A549 (cell line): Measurements from ENCODE around the gene CDK7. TPM values are rescaled to one million over a fixed set of nuclear protein-coding genes. Genes with fewer than 3 reads are reported as not detected.

Experiments
- ATAC-seq, 2 experiments: fragments of 200-7000 bp in 1 of 2; fragments of >200 bp in 1 of 2; cut with Nextera tagmentation in 1 of 2; cut with Tn5 transposase in 1 of 2; 3 replicates each; pipeline versions ENCODE4 v1.8.0 to v1.9.1; 2018 to 2020; ENCODE audit warnings: mild to moderate bottlenecking in 1 of 2, moderate library complexity in 1 of 2
- CTCF ChIA-PET: fragments of 300-600 bp; sonication (Branson Sonifier 250); formaldehyde crosslinking; extraction: SDS; loops from one replicate; lab custom pipeline; 2021; ENCODE audit warnings: antibody characterized with exemption, inconsistent platforms; lab: Yijun Ruan, JAX
- POLR2A ChIA-PET: fragments of 350-600 bp; formaldehyde crosslinking; extraction: SDS; loops from one replicate; lab custom pipeline; 2021; ENCODE audit warnings: antibody characterized with exemption, inconsistent platforms; lab: Yijun Ruan, JAX
- DNase-seq, 2 experiments: peaks; one replicate each; pipeline versions ENCODE4 v3.0.0 to v3.0.0-alpha.2; 2011 to 2016; ENCODE audit warnings: low read depth in 1 of 2, low spot score in 1 of 2
- FAIRE-seq: peaks from 2 replicates; lab custom pipeline; 2011; peaks lifted over from hg19 to GRCh38; lab: Jason Lieb, UNC
- H3K27ac ChIP-seq, 2 experiments: fragments of >200 bp; sonication (Bioruptor Twin); formaldehyde crosslinking; 3 replicates each; pipeline ENCODE4 v1.5.1; 2016 to 2017
- H3K4me1 ChIP-seq: fragments of >200 bp; sonication (Bioruptor Twin); formaldehyde crosslinking; 3 replicates; pipeline ENCODE4 v1.6.1; 2016
- H3K4me2 ChIP-seq: fragments of >200 bp; sonication (Bioruptor Twin); formaldehyde crosslinking; 3 replicates; pipeline ENCODE4 v1.6.1; 2016
- H3K4me3 ChIP-seq: fragments of >200 bp; sonication (Bioruptor Twin); formaldehyde crosslinking; 3 replicates; pipeline ENCODE4 v1.5.1; 2016
- H3K9me3 ChIP-seq: fragments of >200 bp; sonication (Bioruptor Twin); formaldehyde crosslinking; 3 replicates; pipeline ENCODE4 v1.6.1; 2016
- BHLHE40 ChIP-seq: IDR thresholded peaks from 2 replicates; pipeline ENCODE4 v1.6.1; 2012; ENCODE audit warnings: low read depth, low read length, inconsistent platforms
- CBX2 ChIP-seq: fragments of 200-600 bp; sonication (generic); IDR thresholded peaks from 2 replicates; pipeline ENCODE4 v1.6.1; 2016; ENCODE audit warnings: low read depth, mild to moderate bottlenecking, borderline replicate concordance
- CBX8 ChIP-seq: fragments of 200-600 bp; sonication (generic); IDR thresholded peaks from 2 replicates; pipeline ENCODE4 v1.6.1; 2016
- CEBPB ChIP-seq, 2 experiments: fragments of >200 bp in 1 of 2; sonication (Bioruptor Twin) in 1 of 2; formaldehyde crosslinking in 1 of 2; IDR thresholded peaks; 2 replicates each; pipeline ENCODE4 v1.6.1; 2012 to 2016
- EHMT2 ChIP-seq: fragments of 200-600 bp; sonication (generic); IDR thresholded peaks from 2 replicates; pipeline ENCODE4 v1.6.1; 2016; ENCODE audit warnings: antibody characterized with exemption, low read depth, mild to moderate bottlenecking, moderate library complexity
- FOSB ChIP-seq: fragments of 250-450 bp; sonication (Bioruptor Pico); IDR thresholded peaks from 2 replicates; pipeline ENCODE4 v1.5.0; 2020; ENCODE audit warnings: mild to moderate bottlenecking, moderate library complexity
- FOXS1 ChIP-seq: fragments of 250-450 bp; sonication (Bioruptor Pico); IDR thresholded peaks from 2 replicates; pipeline ENCODE4 v1.5.0; 2020; ENCODE audit warnings: mild to moderate bottlenecking, moderate library complexity
- HEYL ChIP-seq: fragments of 250-450 bp; sonication (Bioruptor Pico); IDR thresholded peaks from 2 replicates; pipeline ENCODE4 v1.8.0; 2021; ENCODE audit warnings: mild to moderate bottlenecking, moderate library complexity
- HOXA7 ChIP-seq: fragments of 250-450 bp; sonication (Bioruptor Pico); IDR thresholded peaks from 2 replicates; pipeline ENCODE4 v1.5.0; 2020; ENCODE audit warnings: mild to moderate bottlenecking, moderate library complexity
- HOXB13 ChIP-seq: fragments of 250-450 bp; sonication (Bioruptor Pico); IDR thresholded peaks from 2 replicates; pipeline ENCODE4 v1.5.0; 2020; ENCODE audit warnings: low read depth, mild to moderate bottlenecking, moderate library complexity
- KDM1A ChIP-seq: fragments of 200-600 bp; sonication (generic); IDR thresholded peaks from 2 replicates; pipeline ENCODE4 v1.6.1; 2016; ENCODE audit warnings: low read depth, mild to moderate bottlenecking
- MYC ChIP-seq: IDR thresholded peaks from 2 replicates; pipeline ENCODE4 v1.6.1; 2012; ENCODE audit warnings: mild to moderate bottlenecking, inconsistent platforms, low read length, improper control_type of control experiment, borderline replicate concordance
- RARB ChIP-seq: fragments of 250-450 bp; sonication (Bioruptor Pico); IDR thresholded peaks from 2 replicates; pipeline ENCODE4 v1.8.0; 2021; ENCODE audit warnings: mild to moderate bottlenecking, moderate library complexity
- SREBF2 ChIP-seq: fragments of 450-650 bp; IDR thresholded peaks from 2 replicates; pipeline ENCODE4 v1.6.1; 2014; ENCODE audit warnings: mild to moderate bottlenecking, moderate library complexity
- TFCP2L1 ChIP-seq: fragments of 250-450 bp; sonication (Bioruptor Pico); IDR thresholded peaks from 2 replicates; pipeline ENCODE4 v1.5.0; 2021; ENCODE audit warnings: mild to moderate bottlenecking
- ZSCAN20 ChIP-seq: fragments of 250-450 bp; sonication (Bioruptor Pico); IDR thresholded peaks from 2 replicates; pipeline ENCODE4 v1.8.0; 2022; ENCODE audit warnings: mild to moderate bottlenecking, moderate library complexity
- WGBS: methylation state at CpG from one replicate; pipeline ENCODE4 v1.1.6; 2017; ENCODE audit errors: missing lambda C conversion rate; 5-methylcytosine and 5-hydroxymethylcytosine counted together
- polyA plus RNA-seq, 4 experiments: library from polyadenylated mRNA; depleted of rRNA in 3 of 4; stranded (reverse); fragments of >200 nt; fragmentation: RNase III in 1 of 4; extraction: RNeasy Plus Mini Kit Qiagen cat#74134 plus additional on column Dnase treatment in 1 of 4; gene quantifications; 2 replicates in 3 of 4; 3 replicates in 1 of 4; pipeline ENCODE4 v1.2.3, GENCODE V29; 2011 to 2017
- TF ChIP-seq, protein P1 (sequence below): IDR thresholded peaks from 2 replicates; pipeline ENCODE4 v1.6.1; 2012; ENCODE audit warnings: low read depth, borderline replicate concordance
- TF ChIP-seq, protein P2 (sequence below): fragments of 250-450 bp; sonication (Bioruptor Pico); IDR thresholded peaks from 2 replicates; pipeline ENCODE4 v1.5.0; 2021; ENCODE audit warnings: mild to moderate bottlenecking, moderate library complexity, borderline replicate concordance
- TF ChIP-seq, protein P3 (sequence below): fragments of >200 bp; sonication (Bioruptor Twin); formaldehyde crosslinking; IDR thresholded peaks from 2 replicates; pipeline ENCODE4 v1.6.1; 2016
- TF ChIP-seq, protein P4 (sequence below): IDR thresholded peaks from 2 replicates; pipeline ENCODE4 v1.6.1; 2012
- TF ChIP-seq, protein P5 (sequence below): fragments of 200-600 bp; sonication (generic); IDR thresholded peaks from 2 replicates; pipeline ENCODE4 v1.6.1; 2016; ENCODE audit warnings: antibody characterized with exemption, mild to moderate bottlenecking, moderate library complexity
- TF ChIP-seq, protein P6 (sequence below): fragments of 450-650 bp; IDR thresholded peaks from 2 replicates; pipeline ENCODE4 v1.6.1; 2014; ENCODE audit warnings: antibody characterized with exemption

CDK7 gene
- polyA plus RNA-seq, 2 of the 4 experiments (the other 2 are of a cell fraction), result 63.6 to 118 TPM

DNA sequence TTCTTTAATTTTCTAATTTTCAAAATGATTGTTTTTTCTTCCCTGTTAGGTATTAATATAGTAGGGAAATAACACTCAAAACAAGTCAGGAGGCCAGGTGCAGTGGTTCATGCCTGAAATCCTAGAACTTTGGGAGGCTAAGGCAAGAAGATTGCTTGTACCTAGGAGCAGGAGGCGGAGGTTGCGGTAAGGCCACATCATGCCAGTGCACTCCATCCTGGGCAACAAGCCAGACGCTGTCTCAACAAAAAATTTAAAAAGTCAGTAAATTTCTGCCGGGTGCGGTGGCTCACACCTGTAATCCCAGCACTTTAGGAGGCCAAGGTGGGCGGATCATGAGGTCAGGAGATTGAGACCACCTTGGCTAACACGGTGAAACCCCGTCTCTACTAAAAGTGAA, 10.2 kb upstream of the CDK7 start:
- ChIA-PET CTCF (interaction anchor here (0.6 to 1.0 kb wide), 2 partner anchors 12 to 123 kb away, joined by 3 read pairs; no protein-coding TSS in a partner anchor), POLR2A (no interaction called here)
- DNase-seq, result no peak
- no peak for TF ChIP-seq RARB (CRISPR knock-in tag)
- TF ChIP-seq EHMT2, result no peak
- TF ChIP-seq, protein P1, sequence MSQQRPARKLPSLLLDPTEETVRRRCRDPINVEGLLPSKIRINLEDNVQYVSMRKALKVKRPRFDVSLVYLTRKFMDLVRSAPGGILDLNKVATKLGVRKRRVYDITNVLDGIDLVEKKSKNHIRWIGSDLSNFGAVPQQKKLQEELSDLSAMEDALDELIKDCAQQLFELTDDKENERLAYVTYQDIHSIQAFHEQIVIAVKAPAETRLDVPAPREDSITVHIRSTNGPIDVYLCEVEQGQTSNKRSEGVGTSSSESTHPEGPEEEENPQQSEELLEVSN, result no peak
- no peak for TF ChIP-seq HEYL (CRISPR knock-in tag)
- no peak for TF ChIP-seq MYC
- no peak for TF ChIP-seq TFCP2L1
- TF ChIP-seq CBX8, result no peak
- TF ChIP-seq SREBF2, result no peak
- TF ChIP-seq KDM1A, result no peak
- Histone ChIP-seq H3K27ac (no peak overlapping the region), H3K4me1 (no peaks in the 10 kb centered on the region; the same call in 2 of the 3 replicates), H3K4me2 (no peak overlapping the region), H3K9me3 (no peaks in the 10 kb centered on the region), H3K4me3 (no peak overlapping the region)
- ATAC-seq, result no peak
- WGBS, result 92% methylated on average over 8 of the region's 8 CpGs
- FAIRE-seq, result no peak

DNA sequence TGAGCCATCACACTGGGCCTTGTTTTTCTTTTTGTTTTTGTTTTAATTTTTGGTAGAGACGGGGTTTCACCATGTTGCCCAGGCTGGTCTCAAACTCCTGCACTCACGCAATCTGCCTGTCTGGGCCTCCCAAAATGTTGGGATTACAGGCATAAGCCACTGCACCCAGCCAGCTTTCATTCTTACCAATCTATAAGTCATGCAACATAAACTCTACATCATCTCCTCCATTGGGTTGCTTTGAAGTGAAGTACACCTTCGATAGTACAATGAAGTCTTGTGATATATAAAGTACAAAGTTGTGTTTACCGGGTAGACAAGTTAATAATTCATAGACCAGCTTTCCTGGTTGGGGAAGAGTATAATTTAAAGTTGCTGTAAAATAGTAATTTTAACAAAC, 8.8 kb upstream of the CDK7 start:
- TF ChIP-seq HOXA7 (CRISPR knock-in tag), result no peak
- TF ChIP-seq HOXB13, result no peak
- TF ChIP-seq CBX8, result no peak
- TF ChIP-seq, protein P2, sequence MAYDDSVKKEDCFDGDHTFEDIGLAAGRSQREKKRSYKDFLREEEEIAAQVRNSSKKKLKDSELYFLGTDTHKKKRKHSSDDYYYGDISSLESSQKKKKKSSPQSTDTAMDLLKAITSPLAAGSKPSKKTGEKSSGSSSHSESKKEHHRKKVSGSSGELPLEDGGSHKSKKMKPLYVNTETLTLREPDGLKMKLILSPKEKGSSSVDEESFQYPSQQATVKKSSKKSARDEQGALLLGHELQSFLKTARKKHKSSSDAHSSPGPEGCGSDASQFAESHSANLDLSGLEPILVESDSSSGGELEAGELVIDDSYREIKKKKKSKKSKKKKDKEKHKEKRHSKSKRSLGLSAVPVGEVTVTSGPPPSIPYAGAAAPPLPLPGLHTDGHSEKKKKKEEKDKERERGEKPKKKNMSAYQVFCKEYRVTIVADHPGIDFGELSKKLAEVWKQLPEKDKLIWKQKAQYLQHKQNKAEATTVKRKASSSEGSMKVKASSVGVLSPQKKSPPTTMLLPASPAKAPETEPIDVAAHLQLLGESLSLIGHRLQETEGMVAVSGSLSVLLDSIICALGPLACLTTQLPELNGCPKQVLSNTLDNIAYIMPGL (CRISPR knock-in tag), result no peak
- no peak for TF ChIP-seq ZSCAN20 (CRISPR knock-in tag)
- TF ChIP-seq SREBF2, result no peak
- TF ChIP-seq, protein P3, sequence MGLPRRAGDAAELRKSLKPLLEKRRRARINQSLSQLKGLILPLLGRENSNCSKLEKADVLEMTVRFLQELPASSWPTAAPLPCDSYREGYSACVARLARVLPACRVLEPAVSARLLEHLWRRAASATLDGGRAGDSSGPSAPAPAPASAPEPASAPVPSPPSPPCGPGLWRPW, result no peak
- no peak for TF ChIP-seq EHMT2
- no peak for TF ChIP-seq FOXS1 (CRISPR knock-in tag)
- no peak for TF ChIP-seq BHLHE40
- TF ChIP-seq CBX2, result no peak
- TF ChIP-seq MYC, result no peak
- TF ChIP-seq, all 56 proteins: peak for 0
- DNase-seq (no peak), ATAC-seq (no peak), FAIRE-seq (no peak)
- ChIA-PET CTCF (interaction anchor here (1.5 to 3.0 kb wide), 3 partner anchors 9 to 132 kb away, joined by 3 to 7 read pairs (median 3); partner anchors contain the start of gene CDK7), POLR2A (no interaction called here)
- Histone ChIP-seq H3K9me3 (no peaks in the 10 kb centered on the region), H3K4me2 (no peak overlapping the region), H3K4me3 (no peak overlapping the region), H3K4me1 (no peaks in the 10 kb centered on the region; the same call in 2 of the 3 replicates), H3K27ac (no peak overlapping the region)
- 68% methylated on average over 4 of the region's 4 CpGs for WGBS

DNA sequence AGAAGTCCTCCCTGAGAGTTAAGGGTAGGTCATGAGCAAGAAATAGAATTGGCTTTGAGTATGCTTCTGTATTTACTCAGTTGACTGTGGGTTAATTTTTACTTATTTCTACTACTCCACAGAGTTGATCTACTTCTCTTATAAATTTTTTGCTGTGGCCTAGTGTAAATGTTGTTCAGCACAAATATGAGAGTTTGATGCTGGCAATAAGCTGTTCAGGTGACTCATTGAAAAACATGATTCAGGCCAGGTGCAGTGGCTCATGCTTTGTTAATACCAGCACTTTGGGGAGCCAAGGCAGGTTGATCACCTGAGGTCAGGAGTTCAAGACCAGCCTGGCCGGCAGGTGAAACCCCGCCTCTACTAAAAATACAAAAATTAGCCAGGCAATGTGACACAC, 4.5 kb upstream of the CDK7 start:
- WGBS, result 74% methylated on average over 2 of the region's 2 CpGs

More for the DNA sequence above, 4.5 kb upstream of the CDK7 start:
- POLR2A ChIA-PET, result no interaction called here
- TF ChIP-seq FOSB (CRISPR knock-in tag) (no peak), KDM1A (no peak), CEBPB (IDR thresholded peaks at IDR 0.05) (no peak)
- TF ChIP-seq, protein P4, sequence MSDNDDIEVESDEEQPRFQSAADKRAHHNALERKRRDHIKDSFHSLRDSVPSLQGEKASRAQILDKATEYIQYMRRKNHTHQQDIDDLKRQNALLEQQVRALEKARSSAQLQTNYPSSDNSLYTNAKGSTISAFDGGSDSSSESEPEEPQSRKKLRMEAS, result no peak
- TF ChIP-seq, protein P5, sequence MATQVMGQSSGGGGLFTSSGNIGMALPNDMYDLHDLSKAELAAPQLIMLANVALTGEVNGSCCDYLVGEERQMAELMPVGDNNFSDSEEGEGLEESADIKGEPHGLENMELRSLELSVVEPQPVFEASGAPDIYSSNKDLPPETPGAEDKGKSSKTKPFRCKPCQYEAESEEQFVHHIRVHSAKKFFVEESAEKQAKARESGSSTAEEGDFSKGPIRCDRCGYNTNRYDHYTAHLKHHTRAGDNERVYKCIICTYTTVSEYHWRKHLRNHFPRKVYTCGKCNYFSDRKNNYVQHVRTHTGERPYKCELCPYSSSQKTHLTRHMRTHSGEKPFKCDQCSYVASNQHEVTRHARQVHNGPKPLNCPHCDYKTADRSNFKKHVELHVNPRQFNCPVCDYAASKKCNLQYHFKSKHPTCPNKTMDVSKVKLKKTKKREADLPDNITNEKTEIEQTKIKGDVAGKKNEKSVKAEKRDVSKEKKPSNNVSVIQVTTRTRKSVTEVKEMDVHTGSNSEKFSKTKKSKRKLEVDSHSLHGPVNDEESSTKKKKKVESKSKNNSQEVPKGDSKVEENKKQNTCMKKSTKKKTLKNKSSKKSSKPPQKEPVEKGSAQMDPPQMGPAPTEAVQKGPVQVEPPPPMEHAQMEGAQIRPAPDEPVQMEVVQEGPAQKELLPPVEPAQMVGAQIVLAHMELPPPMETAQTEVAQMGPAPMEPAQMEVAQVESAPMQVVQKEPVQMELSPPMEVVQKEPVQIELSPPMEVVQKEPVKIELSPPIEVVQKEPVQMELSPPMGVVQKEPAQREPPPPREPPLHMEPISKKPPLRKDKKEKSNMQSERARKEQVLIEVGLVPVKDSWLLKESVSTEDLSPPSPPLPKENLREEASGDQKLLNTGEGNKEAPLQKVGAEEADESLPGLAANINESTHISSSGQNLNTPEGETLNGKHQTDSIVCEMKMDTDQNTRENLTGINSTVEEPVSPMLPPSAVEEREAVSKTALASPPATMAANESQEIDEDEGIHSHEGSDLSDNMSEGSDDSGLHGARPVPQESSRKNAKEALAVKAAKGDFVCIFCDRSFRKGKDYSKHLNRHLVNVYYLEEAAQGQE, result no peak
- TF ChIP-seq, protein P6, sequence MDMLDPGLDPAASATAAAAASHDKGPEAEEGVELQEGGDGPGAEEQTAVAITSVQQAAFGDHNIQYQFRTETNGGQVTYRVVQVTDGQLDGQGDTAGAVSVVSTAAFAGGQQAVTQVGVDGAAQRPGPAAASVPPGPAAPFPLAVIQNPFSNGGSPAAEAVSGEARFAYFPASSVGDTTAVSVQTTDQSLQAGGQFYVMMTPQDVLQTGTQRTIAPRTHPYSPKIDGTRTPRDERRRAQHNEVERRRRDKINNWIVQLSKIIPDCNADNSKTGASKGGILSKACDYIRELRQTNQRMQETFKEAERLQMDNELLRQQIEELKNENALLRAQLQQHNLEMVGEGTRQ, result no peak
- Histone ChIP-seq H3K4me1 (peaks cover 4% of the 10 kb centered on the region; the same call in 1 of the 3 replicates), H3K27ac (no peak overlapping the region), H3K4me2 (no peak overlapping the region), H3K4me3 (no peak overlapping the region), H3K9me3 (no peaks in the 10 kb centered on the region)
- no peak for ATAC-seq
- CTCF ChIA-PET, result interaction anchor here (1.3 kb wide), 1 partner anchor 137 kb away, joined by 3 read pairs; no protein-coding TSS in a partner anchor
- DNase-seq, result no peak
- FAIRE-seq, result no peak
